Muscle of back (tissue), 11 donors: Measurements from ENCODE around the gene RFTN2. TPM values are rescaled to one million over a fixed set of nuclear protein-coding genes. Genes with fewer than 3 reads are reported as not detected.
A peak's percentile ranks its signal among the peaks of the same experiment; 100 is the strongest.
"Not testable (repeated sequence)": the region's sequence is repeated elsewhere in the genome, so short reads cannot be mapped to it uniquely, and the experiment has no call there.

ENCODE experiments used
- DNase-seq, 3 donors: peaks; one replicate each; pipeline versions ENCODE4 v3.0.0 to v3.0.0-alpha.2; 2013
- polyA plus RNA-seq, 10 donors: library from polyadenylated mRNA; unstranded; fragments of 120-200 nt; gene quantifications; one replicate each; pipeline ENCODE4 v1.2.1, GENCODE V29; 2013; ENCODE audit not compliant: insufficient read length in 10 of 10

Gene RFTN2
- polyA plus RNA-seq, 10 donors: 14.3 to 26.1 (median 17.4) TPM

- DNase-seq: no peak
Measured at GRCh38 chr2:197677056-197677455, 1.7 kb upstream of the RFTN2 start.

- DNase-seq: peak; percentile 85 to 94 (median 87)
Measured at GRCh38 chr2:197675711-197676188, 363 bp upstream of the RFTN2 start.

GRCh38 chr2:197674591-197674990, 796 bp downstream of the RFTN2 start:
- DNase-seq: peak; percentile 45 to 76 (median 51)

GRCh38 chr2:197674060-197674459, 1.3 kb downstream of the RFTN2 start:
- DNase-seq: peak; percentile 24 to 58 (median 25)

- DNase-seq: peak in 2 of 3 donors; percentile 9 to 12
Measured at GRCh38 chr2:197673606-197674005, 1.8 kb downstream of the RFTN2 start.

- peak in 2 of 3 donors; percentile 11 to 44 for DNase-seq
Measured at GRCh38 chr2:197673106-197673505, 2.3 kb downstream of the RFTN2 start.

- no peak for DNase-seq
Measured at GRCh38 chr2:197672371-197672893, 3.0 kb downstream of the RFTN2 start.

GRCh38 chr2:197669077-197669476, 6.3 kb downstream of the RFTN2 start:
- no peak for DNase-seq

- DNase-seq: no peak
Measured at GRCh38 chr2:197668296-197668695, 7.1 kb downstream of the RFTN2 start.

GRCh38 chr2:197666277-197666676, 9.1 kb downstream of the RFTN2 start:
- DNase-seq: no peak

- no peak for DNase-seq
Measured at GRCh38 chr2:197661626-197662025, 13.8 kb downstream of the RFTN2 start.

- no peak for DNase-seq
Measured at GRCh38 chr2:197657562-197657961, 17.8 kb downstream of the RFTN2 start.

- DNase-seq: no peak
Measured at GRCh38 chr2:197647961-197648690, 27.3 kb downstream of the RFTN2 start.

GRCh38 chr2:197641666-197642065, 33.7 kb downstream of the RFTN2 start:
- no peak for DNase-seq

GRCh38 chr2:197640571-197641122, 34.7 kb downstream of the RFTN2 start:
- not testable (repeated sequence) for DNase-seq

- DNase-seq: no peak
Measured at GRCh38 chr2:197633109-197633657, 42.2 kb downstream of the RFTN2 start.

GRCh38 chr2:197628043-197628500, 47.3 kb downstream of the RFTN2 start:
- peak; percentile 7 to 29 (median 14) for DNase-seq

- DNase-seq: no peak
Measured at GRCh38 chr2:197626965-197627625, 48.3 kb downstream of the RFTN2 start.

GRCh38 chr2:197620133-197620532, 55.3 kb downstream of the RFTN2 start:
- peak in 1 of 3 donors; percentile 13 for DNase-seq

- DNase-seq: no peak
Measured at GRCh38 chr2:197615016-197615652, 60.3 kb downstream of the RFTN2 start.

- no peak for DNase-seq
Measured at GRCh38 chr2:197614532-197614931, 60.9 kb downstream of the RFTN2 start.
